Measurements from ENCODE around the gene CEACAM20.
"Not testable (repeated sequence)": the region's sequence is repeated elsewhere in the genome, so short reads cannot be mapped to it uniquely, and the experiment has no call there.

Gene CEACAM20

DNA sequence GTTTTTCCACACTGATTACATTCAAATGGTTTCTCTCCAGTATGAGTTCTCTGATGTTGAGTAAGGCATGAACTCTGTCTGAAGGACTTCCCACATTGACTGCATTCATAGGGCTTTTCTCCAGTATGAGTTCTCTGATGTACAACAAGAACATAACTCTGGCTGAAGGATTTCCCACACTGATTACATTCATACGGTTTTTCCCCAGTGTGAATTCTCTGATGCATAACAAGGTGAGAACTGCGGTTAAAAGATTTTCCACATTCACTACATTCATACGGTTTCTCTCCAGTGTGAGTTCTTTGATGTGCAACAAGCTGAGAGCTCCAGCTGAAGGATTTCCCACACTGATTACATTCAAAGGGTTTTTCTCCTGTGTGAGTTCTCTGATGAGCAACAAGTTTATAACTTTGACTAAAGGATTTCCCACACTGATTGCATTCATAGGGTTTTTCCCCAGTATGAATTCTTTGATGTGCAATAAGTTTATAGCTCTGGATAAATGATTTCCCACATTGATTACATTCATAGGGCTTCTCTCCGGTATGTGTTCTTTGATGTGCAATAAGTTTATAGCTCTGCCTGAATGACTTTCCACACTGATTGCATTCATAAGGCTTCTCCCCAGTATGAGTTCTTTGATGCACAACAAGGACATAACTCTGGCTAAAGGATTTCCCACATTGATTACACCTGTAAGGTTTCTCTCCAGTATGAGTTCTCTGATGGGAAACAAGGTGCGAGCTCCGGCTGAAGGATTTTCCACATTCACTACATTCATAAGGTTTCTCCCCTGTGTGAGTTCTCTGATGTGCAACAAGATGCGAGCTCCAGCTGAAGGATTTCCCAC, 52.7 kb downstream of the CEACAM20 start:
- no peak for DNase-seq (ENCODE audit: low spot score)

DNA sequence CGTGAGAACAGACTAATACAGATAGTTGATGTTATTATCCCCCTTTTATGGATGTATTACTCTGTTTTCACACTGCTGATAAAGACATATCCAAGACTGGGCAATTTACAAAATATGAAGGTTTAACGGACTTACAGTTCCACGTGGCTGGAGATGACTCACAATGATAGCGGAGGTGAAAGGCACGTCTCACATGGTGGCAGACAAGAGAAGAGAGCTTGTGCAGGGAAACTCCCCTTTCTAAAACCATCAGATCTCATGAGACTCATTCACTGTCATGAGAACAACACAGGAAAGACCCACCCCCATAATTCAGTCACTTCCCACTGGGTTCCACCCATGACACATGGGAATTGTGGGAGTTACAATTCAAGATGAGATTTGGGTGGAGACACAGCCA, 60.7 kb downstream of the CEACAM20 start:
- not testable (repeated sequence) for DNase-seq (ENCODE audit: low spot score)

DNA sequence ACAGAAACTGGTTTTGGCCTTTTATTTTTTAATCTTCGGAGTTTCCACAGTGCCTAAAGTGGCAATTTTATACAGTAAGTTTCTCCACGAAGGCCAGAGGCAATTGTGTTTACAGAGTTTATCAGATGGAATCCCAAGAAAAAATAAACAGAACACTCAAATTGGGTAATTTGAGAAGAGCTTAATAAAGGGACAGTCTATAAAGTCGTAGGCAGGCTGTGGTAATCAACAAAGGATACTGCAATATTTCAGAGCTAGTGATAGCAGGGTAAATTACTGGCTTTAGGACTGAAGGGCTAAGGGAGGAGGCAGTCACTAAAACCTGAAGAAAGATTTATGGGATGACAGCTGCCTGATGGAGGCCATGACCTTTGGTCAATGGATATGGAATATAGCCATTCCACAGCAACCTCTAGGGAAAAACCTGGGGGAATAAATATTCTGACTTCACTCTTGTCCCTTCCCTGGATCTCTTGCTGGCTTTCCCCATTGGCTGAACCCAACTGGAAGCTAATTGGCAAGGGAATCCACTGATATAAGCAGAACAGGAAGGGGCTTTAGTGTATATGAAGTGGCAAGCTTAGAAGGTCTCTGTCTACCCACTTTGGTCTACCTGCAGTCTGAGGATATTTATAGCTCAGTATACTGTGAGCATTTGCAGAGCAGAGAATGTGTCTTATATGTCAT, 66.7 kb downstream of the CEACAM20 start:
- not testable (repeated sequence) for DNase-seq (ENCODE audit: low spot score)

Measured in ecto neural progenitor cell (in vitro differentiated cells).